Muscle of leg (tissue), 11 donors: Measurements from ENCODE around the gene C6orf15. TPM values are rescaled to one million over a fixed set of nuclear protein-coding genes. Genes with fewer than 3 reads are reported as not detected.

Experiments used
- DNase-seq: peaks from one replicate; pipeline ENCODE4 v3.0.0; 2013
- H3K27ac ChIP-seq: one replicate; pipeline ENCODE4 v1.5.1; 2013; ENCODE audit warnings: mild to moderate bottlenecking, low read length, control low read depth
- H3K27me3 ChIP-seq: one replicate; pipeline ENCODE4 v1.6.1; 2013; ENCODE audit warnings: low read length; ENCODE audit not compliant: control insufficient read depth, insufficient read depth
- H3K36me3 ChIP-seq: one replicate; pipeline ENCODE4 v1.6.1; 2013; ENCODE audit warnings: low read length; ENCODE audit not compliant: control insufficient read depth, insufficient read depth
- H3K4me1 ChIP-seq: one replicate; pipeline ENCODE4 v1.6.1; 2013; ENCODE audit warnings: low read length; ENCODE audit not compliant: control insufficient read depth, insufficient read depth
- H3K4me3 ChIP-seq: one replicate; pipeline ENCODE4 v1.5.1; 2013; ENCODE audit warnings: low read length, control low read depth
- H3K9me3 ChIP-seq: replicated peaks from 2 replicates; pipeline ENCODE4 v1.6.1; 2013; ENCODE audit warnings: low read depth, low read length; ENCODE audit not compliant: control insufficient read depth
- WGBS: methylation state at CpG from one replicate; pipeline ENCODE4 v1.1.5; 2013; ENCODE audit warnings: missing lambda C conversion rate; ENCODE audit not compliant: insufficient coverage; 5-methylcytosine and 5-hydroxymethylcytosine counted together
- polyA plus RNA-seq, 8 donors: library from polyadenylated mRNA; unstranded; fragments of 120-200 nt; gene quantifications; one replicate each; pipeline versions ENCODE4 v1.2.1 to v1.2.3, GENCODE V29; 2013; ENCODE audit warnings: inconsistent platforms in 1 of 8, low replicate concordance in 1 of 8; ENCODE audit not compliant: insufficient read length in 8 of 8, insufficient read depth in 1 of 8
- total RNA-seq: library from RNA; stranded (reverse); fragments of 120-200 nt; gene quantifications from one replicate; pipeline ENCODE4 v1.2.4, GENCODE V29; 2013

The C6orf15 gene
- total and polyA plus RNA-seq, 9 donors: not detected

DNA sequence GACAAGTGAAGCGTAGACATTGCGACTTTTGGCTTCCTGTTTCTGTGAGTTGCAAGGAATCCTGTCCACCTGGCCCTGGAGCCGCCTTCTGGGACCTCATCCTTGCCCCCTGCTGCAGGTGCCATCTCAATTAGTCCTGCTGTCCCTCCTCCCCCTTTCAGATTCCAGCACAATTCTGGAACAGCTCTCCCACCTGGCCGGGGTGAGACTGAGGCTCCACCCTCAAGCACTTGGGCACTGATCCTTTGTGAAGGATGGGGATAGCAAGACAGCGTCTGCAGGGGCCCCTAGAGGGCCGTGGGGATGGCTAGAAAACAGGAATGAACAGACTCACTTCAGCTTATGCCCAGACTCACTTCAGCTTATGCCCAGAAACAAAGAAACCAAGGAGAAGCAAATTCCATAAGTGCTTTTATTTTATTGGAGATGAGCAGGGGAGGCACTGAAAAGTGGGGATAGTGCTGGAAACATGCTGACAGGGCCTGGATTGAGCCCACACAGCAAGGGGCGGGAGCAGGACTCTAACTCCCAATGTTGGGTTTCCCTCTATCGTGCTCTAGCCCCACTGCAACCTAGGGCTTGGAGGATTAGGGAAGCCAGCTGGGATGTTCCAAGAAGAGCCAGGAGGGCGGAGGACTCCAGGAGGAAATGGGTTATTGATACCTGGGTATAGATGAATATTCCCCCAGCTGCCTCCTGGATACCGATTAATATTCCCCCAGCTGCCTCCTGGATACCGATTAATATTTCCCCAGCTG is 1.4 kb downstream of the C6orf15 start:
- DNase-seq: no peak
- Histone ChIP-seq H3K9me3 (no peaks in the 10 kb centered on the region), H3K27me3 (peaks cover 20% of the 10 kb centered on the region), H3K4me1 (peaks cover 19% of the 10 kb centered on the region), H3K4me3 (no peak overlapping the region), H3K36me3 (no peaks in the 10 kb centered on the region), H3K27ac (no peak overlapping the region)
- 47% methylated on average over 4 of the region's 11 CpGs for WGBS

DNA sequence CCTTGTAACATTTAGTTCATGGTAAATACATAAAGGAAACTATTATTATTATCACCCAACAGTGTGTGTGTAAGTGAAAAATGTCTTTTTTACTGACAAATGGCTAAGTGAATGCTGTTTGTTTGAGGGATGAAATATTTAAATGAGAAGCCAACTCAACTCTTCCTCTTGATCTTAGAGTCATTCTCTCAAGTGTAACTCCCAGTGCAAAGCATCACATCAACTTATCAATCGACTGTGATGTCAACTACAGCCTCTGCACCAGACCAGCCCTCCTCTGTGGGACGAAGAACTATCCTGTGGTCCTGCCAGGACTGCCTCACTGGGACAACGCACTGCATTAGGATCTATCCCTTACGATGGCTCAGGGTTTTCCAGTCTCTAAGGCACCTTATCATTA is 5.3 kb downstream of the C6orf15 start:
- peaks cover 17% of the 10 kb centered on the region for H3K27me3 ChIP-seq
- no peak overlapping the region for H3K27ac ChIP-seq
- no peak for DNase-seq
- no peaks in the 10 kb centered on the region for H3K9me3 ChIP-seq
- no peaks in the 10 kb centered on the region for H3K36me3 ChIP-seq
- no peak overlapping the region for H3K4me3 ChIP-seq
- WGBS: 66% methylated on average over 3 of the region's 4 CpGs
- no peaks in the 10 kb centered on the region for H3K4me1 ChIP-seq

DNA sequence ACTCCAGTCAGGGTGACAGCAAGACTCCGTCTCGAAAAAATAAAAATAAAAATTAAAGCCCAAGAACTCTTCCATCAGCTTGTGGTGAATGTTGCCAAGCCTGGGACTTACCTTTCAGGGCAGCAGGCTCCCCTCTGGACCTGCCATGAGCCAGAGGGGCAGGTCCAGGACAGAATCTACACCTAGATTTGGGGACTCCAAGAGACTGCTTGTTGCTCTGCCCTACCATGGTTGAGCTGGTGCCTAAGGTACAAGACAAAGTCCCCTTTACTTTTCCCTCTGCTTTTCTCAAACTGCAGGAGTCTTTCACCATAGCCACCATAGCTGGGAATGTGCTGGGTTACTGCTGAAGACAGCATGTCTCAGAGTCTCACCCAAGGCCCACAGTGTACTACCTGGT is 9.2 kb downstream of the C6orf15 start:
- Histone ChIP-seq H3K4me1 (no peaks in the 10 kb centered on the region), H3K4me3 (no peak overlapping the region), H3K27me3 (peaks cover 2% of the 10 kb centered on the region), H3K36me3 (no peaks in the 10 kb centered on the region), H3K9me3 (no peaks in the 10 kb centered on the region), H3K27ac (no peak overlapping the region)
- WGBS: 100% methylated on average over 1 of the region's 2 CpGs
- no peak for DNase-seq

DNA sequence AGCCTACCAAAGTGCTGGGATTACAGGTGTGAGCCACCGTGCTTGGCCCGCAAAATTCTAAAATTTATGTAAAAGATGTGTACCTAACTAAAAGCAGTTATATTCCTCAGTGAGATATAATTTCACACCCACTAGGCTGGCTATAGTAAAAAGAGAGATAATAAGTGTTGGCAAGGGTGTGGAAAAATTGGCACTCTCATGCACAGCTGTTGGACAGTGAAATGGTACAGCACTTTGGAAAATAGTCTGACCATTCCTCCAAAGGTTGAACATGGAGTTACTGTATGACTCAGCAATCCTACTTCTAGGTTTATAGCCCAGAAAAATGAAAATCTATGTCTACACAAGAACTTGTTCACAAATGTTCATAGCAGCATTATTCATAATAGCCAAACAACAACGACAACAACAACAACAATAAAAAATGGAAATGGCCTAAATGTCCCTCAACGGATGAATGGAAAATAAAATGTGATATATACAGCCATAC is 13.9 kb downstream of the C6orf15 start:
- Histone ChIP-seq H3K9me3 (no peaks in the 10 kb centered on the region), H3K27ac (no peak overlapping the region), H3K36me3 (no peaks in the 10 kb centered on the region), H3K27me3 (no peaks in the 10 kb centered on the region), H3K4me3 (no peak overlapping the region), H3K4me1 (peaks cover 8% of the 10 kb centered on the region)
- no peak for DNase-seq
- WGBS: no CpG with 5 or more reads among the region's 4 CpGs

DNA sequence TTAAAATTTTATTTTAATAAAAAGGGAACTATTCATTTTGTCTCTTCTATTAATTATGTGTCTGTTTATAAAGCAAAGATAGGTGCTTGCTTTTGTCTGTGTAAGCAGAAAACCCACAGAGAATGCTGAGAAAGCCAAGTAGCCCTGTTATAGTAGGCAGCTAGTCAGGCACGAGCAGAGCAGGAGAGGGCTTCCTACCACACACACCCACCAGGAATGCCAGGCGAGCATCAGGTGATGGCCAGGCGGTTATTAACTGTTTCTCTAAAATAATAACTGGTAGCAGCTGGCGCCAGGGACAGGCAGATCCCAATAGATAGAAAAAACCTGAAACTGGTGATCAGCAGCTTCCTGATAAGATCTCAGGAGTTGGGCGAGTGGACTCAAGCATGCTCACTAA is 15.7 kb downstream of the C6orf15 start:
- Histone ChIP-seq H3K9me3 (no peaks in the 10 kb centered on the region), H3K27me3 (no peaks in the 10 kb centered on the region), H3K36me3 (no peaks in the 10 kb centered on the region), H3K27ac (no peak overlapping the region), H3K4me1 (peaks cover 8% of the 10 kb centered on the region), H3K4me3 (no peak overlapping the region)
- 86% methylated on average over 2 of the region's 5 CpGs for WGBS
- DNase-seq: no peak

DNA sequence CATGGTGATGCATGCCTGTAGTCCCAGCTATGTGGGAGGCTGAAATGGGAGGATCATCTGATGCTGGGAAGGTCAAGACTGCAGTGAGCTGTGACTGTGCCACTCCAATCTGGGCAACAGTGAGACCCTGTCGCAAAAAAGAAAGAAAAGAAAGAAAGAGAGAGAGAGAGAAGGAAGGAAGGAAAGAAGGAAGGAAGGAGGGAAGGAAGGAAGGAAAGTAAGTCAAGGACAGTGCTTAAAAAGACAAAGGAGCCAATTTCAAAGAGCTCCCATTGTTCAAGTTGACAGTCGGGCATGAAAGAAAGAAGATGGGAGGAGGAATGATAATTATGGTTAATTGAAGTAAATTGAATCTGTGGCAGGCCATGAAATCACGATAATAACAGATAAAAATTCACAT is 16.2 kb downstream of the C6orf15 start:
- H3K4me3 ChIP-seq: no peak overlapping the region
- peaks cover 8% of the 10 kb centered on the region for H3K4me1 ChIP-seq
- no peak for DNase-seq
- no peaks in the 10 kb centered on the region for H3K27me3 ChIP-seq
- no peak overlapping the region for H3K27ac ChIP-seq
- no peaks in the 10 kb centered on the region for H3K36me3 ChIP-seq
- WGBS: 85% methylated on average over 1 of the region's 3 CpGs
- no peaks in the 10 kb centered on the region for H3K9me3 ChIP-seq

DNA sequence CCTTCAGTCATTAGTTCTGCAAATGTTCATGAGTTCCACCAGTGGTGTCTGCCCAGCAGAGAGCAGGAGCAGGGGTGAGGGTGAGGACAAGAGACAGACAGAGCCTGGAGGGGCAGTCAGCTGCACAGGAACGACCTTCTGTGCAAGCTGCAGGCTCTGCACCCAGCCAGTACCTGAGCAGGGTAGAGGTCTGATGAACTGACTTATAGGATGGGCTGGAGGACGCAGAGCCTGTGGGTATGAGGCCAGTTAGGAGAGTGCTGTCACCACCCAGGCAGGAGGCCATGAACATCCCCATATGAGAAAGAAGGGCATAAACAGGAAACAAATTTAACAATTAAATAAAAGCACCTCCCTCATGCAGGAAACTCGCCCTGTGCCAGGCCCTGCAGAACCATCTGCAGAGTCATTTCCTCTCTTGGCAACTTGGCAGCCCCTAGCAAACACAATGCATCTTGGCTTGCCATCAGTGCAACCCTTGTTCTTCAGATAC is 17.9 kb downstream of the C6orf15 start:
- DNase-seq: no peak
- no peaks in the 10 kb centered on the region for H3K27me3 ChIP-seq
- H3K4me3 ChIP-seq: no peak overlapping the region
- 51% methylated on average over 2 of the region's 3 CpGs for WGBS
- H3K27ac ChIP-seq: no peak overlapping the region
- peaks cover 8% of the 10 kb centered on the region for H3K4me1 ChIP-seq
- no peaks in the 10 kb centered on the region for H3K36me3 ChIP-seq
- H3K9me3 ChIP-seq: no peaks in the 10 kb centered on the region

DNA sequence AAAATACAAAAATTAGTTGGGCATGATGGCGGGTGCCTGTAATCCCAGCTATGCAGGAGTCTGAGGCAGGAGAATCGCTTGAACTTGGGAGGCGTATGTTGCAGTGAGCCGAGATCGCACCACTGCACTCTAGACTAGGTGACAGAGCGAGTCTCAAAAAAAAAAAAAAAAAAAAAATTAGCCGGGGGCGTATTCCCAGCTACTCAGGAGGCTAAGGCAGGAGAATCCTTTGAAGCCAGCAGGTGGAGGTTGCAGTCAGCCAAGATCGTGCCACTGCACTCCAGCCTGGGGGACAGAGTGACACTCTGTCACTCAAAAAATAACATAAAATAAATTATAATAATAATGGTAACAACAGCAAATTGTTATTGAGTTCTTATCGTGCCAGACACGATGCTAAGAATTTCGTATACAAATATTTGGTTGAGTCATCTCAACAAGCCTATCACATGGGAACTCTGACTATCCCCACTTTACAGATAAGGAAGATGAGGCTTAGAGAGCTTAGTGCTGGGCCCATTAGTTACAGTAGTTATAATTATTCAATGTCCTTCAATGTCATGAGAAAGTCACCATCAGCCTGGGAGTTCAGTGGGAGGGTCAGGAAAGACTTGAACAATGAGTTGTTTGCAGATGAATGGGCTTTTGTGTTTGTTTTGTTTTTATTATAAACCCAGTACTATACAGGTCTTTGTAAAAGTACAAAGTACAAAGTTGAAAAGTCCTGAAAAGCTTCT is 19.4 kb downstream of the C6orf15 start:
- Histone ChIP-seq H3K9me3 (no peaks in the 10 kb centered on the region), H3K4me3 (no peak overlapping the region), H3K27ac (no peak overlapping the region), H3K4me1 (peaks cover 8% of the 10 kb centered on the region), H3K36me3 (no peaks in the 10 kb centered on the region), H3K27me3 (no peaks in the 10 kb centered on the region)
- WGBS: 86% methylated on average over 6 of the region's 12 CpGs
- no peak for DNase-seq

DNA sequence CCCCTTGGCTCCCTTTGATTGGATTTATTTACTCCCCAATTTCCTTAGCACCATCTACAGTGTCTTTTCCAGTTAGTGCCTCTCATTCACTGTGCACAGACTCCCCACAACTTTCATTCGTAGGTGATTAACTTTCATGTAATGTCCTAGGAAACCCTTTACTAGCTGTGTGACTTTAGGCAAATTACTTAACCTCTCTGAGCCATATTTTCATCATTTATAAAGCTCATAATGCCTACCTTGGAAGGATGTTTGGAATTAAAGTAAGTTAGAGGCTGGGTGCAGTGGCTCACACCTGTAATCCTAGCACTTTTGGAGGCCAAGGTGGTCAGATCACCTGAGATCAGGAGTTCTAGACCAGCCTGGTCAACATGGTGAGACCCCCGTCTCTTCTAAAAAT is 20.1 kb downstream of the C6orf15 start:
- no peak for DNase-seq
- Histone ChIP-seq H3K36me3 (no peaks in the 10 kb centered on the region), H3K27me3 (no peaks in the 10 kb centered on the region), H3K9me3 (no peaks in the 10 kb centered on the region), H3K27ac (no peak overlapping the region), H3K4me1 (peaks cover 8% of the 10 kb centered on the region), H3K4me3 (no peak overlapping the region)
- no CpG with 5 or more reads among the region's 2 CpGs for WGBS

DNA sequence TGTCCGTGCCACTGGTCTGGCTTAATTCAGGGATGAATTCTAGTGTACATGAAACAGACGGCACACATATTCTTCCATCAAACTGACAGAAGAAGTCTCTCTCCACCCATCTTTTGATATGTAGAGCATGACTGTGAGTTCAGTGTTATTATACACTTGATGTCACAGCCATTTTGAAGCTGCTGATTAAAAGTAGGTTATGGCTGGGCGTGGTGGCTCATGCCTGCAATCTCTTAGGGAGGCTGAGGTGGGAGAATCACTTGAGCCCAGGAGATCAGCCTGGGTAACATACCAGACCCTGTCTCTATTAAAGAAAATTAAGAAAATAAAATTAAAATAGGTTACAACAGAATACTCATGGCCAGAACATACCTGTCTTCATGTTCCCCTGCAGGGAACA is 20.7 kb downstream of the C6orf15 start:
- Histone ChIP-seq H3K9me3 (no peaks in the 10 kb centered on the region), H3K27ac (no peak overlapping the region), H3K27me3 (no peaks in the 10 kb centered on the region), H3K4me3 (no peak overlapping the region), H3K36me3 (no peaks in the 10 kb centered on the region), H3K4me1 (peaks cover 8% of the 10 kb centered on the region)
- no peak for DNase-seq
- WGBS: no CpG with 5 or more reads among the region's 3 CpGs
